Keratinocyte (primary cell): ENCODE results near the gene EXOC4. TPM values are rescaled to one million over a fixed set of nuclear protein-coding genes. Genes with fewer than 3 reads are reported as not detected.

Experiments
- DNase-seq: peaks from one replicate; pipeline ENCODE4 v3.0.0-alpha.2; 2011; ENCODE audit warnings: low read depth, missing footprints, low spot score
- FAIRE-seq: peaks from 2 replicates; lab custom pipeline; 2011; peaks lifted over from hg19 to GRCh38; lab: Jason Lieb, UNC
- H2AFZ ChIP-seq: 2 replicates; pipeline ENCODE4 v1.6.0; 2012; ENCODE audit warnings: low read length, control low read depth, inconsistent platforms; ENCODE audit not compliant: control insufficient read depth
- H3K27ac ChIP-seq: 2 replicates; pipeline ENCODE4 v1.5.1; 2011; ENCODE audit warnings: low read length; ENCODE audit not compliant: control insufficient read depth, insufficient read depth
- H3K27me3 ChIP-seq: 3 replicates; pipeline ENCODE4 v1.6.0; 2011; ENCODE audit warnings: low read length; ENCODE audit not compliant: control insufficient read depth, insufficient read depth; ENCODE audit errors: extremely low read depth
- H3K36me3 ChIP-seq, 2 experiments: 2 replicates in 1 of 2; 3 replicates in 1 of 2; pipeline ENCODE4 v1.5.1; 2011; ENCODE audit warnings: low read length in 2 of 2, mild to moderate bottlenecking in 1 of 2; ENCODE audit not compliant: control insufficient read depth in 2 of 2, insufficient read depth in 2 of 2; ENCODE audit errors: extremely low read depth in 1 of 2
- H3K4me1 ChIP-seq: 3 replicates; pipeline ENCODE4 v1.5.1; 2011; ENCODE audit warnings: low read length; ENCODE audit not compliant: control insufficient read depth, insufficient read depth; ENCODE audit errors: extremely low read depth
- H3K4me2 ChIP-seq: 3 replicates; pipeline ENCODE4 v1.6.0; 2011; ENCODE audit warnings: low read depth, low read length; ENCODE audit not compliant: control insufficient read depth, insufficient read depth; ENCODE audit errors: extremely low read depth
- H3K4me3 ChIP-seq, 3 experiments: fragments of 200-600 bp in 1 of 3; sonication (generic) in 1 of 3; 2 replicates in 2 of 3; 3 replicates in 1 of 3; pipeline ENCODE4 v1.5.1; 2011 to 2016; ENCODE audit warnings: low read length in 3 of 3, mild to moderate bottlenecking in 3 of 3, control low read depth in 2 of 3, inconsistent platforms in 1 of 3, low read depth in 1 of 3, mixed read lengths in 1 of 3, mixed run types in 1 of 3, moderate library complexity in 1 of 3; ENCODE audit not compliant: control insufficient read depth in 2 of 3, insufficient read depth in 2 of 3; ENCODE audit errors: extremely low read depth in 1 of 3
- H3K79me2 ChIP-seq: 2 replicates; pipeline ENCODE4 v1.6.0; 2012; ENCODE audit warnings: low read length; ENCODE audit not compliant: control insufficient read depth, insufficient read depth
- H3K9ac ChIP-seq: 3 replicates; pipeline ENCODE4 v1.6.0; 2011; ENCODE audit warnings: low read length; ENCODE audit not compliant: control insufficient read depth, insufficient read depth; ENCODE audit errors: extremely low read depth
- H3K9me1 ChIP-seq: 3 replicates; pipeline ENCODE4 v1.6.0; 2011; ENCODE audit warnings: low read length; ENCODE audit not compliant: control insufficient read depth, insufficient read depth; ENCODE audit errors: extremely low read depth
- H3K9me3 ChIP-seq: 2 replicates; pipeline ENCODE4 v1.5.1; 2012; ENCODE audit warnings: low read depth, low read length; ENCODE audit not compliant: control insufficient read depth
- H4K20me1 ChIP-seq: 3 replicates; pipeline ENCODE4 v1.6.0; 2011; ENCODE audit warnings: low read length; ENCODE audit not compliant: control insufficient read depth, insufficient read depth; ENCODE audit errors: extremely low read depth
- EZH2 ChIP-seq: IDR thresholded peaks from one replicate; pipeline ENCODE4 v1.6.1; 2012; ENCODE audit warnings: inconsistent platforms, mild to moderate bottlenecking, low read length, moderate library complexity
- dilution Hi-C: fragments of 300-500 bp; cut with MboI; formaldehyde crosslinking; loops from one replicate; pipeline ENCODE4 v1.7.0; 2020; ENCODE audit warnings: low sequenced_read_pairs; ENCODE audit not compliant: extremely low pct_ligation_motif_present
- polyA plus RNA-seq, 5 experiments: library from polyadenylated mRNA; depleted of rRNA in 3 of 5; stranded (reverse) in 3 of 5; stranded (forward) in 1 of 5; unstranded in 1 of 5; fragments of >200 nt; gene quantifications; 1 replicate in 1 of 5; 2 replicates in 3 of 5; 3 replicates in 1 of 5; pipeline versions ENCODE4 v1.2.1 to v1.2.3, GENCODE V29; 2011 to 2012; ENCODE audit warnings: missing spikeins in 2 of 5, low read depth in 1 of 5, low replicate concordance in 1 of 5
- TF ChIP-seq, protein P1 (sequence below), 3 experiments: IDR thresholded peaks in 1 of 3; conservative IDR thresholded peaks in 1 of 3; optimal IDR thresholded peaks in 1 of 3; 2 replicates in 2 of 3; 3 replicates in 1 of 3; pipeline versions ENCODE3 to v1.5.1; 2011; ENCODE audit warnings: low read length in 3 of 3, mild to moderate bottlenecking in 3 of 3, moderate library complexity in 2 of 3, control low read depth in 1 of 3, inconsistent platforms in 1 of 3; ENCODE audit not compliant: insufficient read depth in 2 of 3; ENCODE audit errors: extremely low read depth in 1 of 3

EXOC4 gene
- polyA plus RNA-seq, 1 donor (not counting 4 experiments of a cell fraction or from before 2014, with no cell fraction given): 52.6 TPM

DNA sequence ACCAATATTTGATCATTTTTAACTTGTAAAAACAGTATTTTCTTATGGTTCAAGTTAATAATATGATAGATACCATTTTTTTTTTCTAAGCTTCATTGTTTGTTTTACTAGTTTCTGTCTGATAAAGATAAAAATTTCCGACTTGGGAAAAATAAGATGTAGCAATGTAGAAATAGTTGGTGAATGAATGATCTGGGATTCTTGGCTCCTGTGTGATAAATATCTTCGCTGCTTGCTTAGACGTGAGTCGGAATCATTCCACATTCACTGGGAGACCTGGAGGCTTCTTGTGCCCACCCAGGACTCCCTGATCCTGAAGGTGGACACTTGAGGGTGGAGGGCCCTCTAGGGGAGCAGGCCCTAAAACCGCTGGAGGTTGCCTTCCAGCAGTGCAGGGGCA lies 47.9 kb downstream of the EXOC4 start:
- dilution Hi-C loops: no loop called here
- DNase-seq (no peak), FAIRE-seq (no peak)
- no peaks in the 10 kb centered on the region for H4K20me1 ChIP-seq
- no peaks in the 10 kb centered on the region for H3K4me1 ChIP-seq
- H3K4me3 ChIP-seq: no peak overlapping the region
- TF ChIP-seq, protein P1, sequence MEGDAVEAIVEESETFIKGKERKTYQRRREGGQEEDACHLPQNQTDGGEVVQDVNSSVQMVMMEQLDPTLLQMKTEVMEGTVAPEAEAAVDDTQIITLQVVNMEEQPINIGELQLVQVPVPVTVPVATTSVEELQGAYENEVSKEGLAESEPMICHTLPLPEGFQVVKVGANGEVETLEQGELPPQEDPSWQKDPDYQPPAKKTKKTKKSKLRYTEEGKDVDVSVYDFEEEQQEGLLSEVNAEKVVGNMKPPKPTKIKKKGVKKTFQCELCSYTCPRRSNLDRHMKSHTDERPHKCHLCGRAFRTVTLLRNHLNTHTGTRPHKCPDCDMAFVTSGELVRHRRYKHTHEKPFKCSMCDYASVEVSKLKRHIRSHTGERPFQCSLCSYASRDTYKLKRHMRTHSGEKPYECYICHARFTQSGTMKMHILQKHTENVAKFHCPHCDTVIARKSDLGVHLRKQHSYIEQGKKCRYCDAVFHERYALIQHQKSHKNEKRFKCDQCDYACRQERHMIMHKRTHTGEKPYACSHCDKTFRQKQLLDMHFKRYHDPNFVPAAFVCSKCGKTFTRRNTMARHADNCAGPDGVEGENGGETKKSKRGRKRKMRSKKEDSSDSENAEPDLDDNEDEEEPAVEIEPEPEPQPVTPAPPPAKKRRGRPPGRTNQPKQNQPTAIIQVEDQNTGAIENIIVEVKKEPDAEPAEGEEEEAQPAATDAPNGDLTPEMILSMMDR (optimal IDR thresholded peaks at IDR 0.05 in 1 of 3, IDR thresholded peaks at IDR 0.05 in 1 of 3, conservative IDR thresholded peaks at IDR 0.05 in 1 of 3; ENCODE audit: extremely low read depth in 1 of 3, insufficient read depth in 2 of 3, low read length in 3 of 3): no peak
- TF ChIP-seq EZH2: no peak
- H3K36me3 ChIP-seq: peaks cover 1% of the 10 kb centered on the region in 2 experiments
- no peaks in the 10 kb centered on the region for H3K27me3 ChIP-seq
- no peak overlapping the region for H3K27ac ChIP-seq
- H3K9me1 ChIP-seq: no peaks in the 10 kb centered on the region
- no peak overlapping the region for H3K9ac ChIP-seq
- peaks cover 3% of the 10 kb centered on the region for H3K79me2 ChIP-seq
- H3K4me2 ChIP-seq: no peak overlapping the region
- no peaks in the 10 kb centered on the region for H3K9me3 ChIP-seq
- no peak overlapping the region for H2AFZ ChIP-seq

DNA sequence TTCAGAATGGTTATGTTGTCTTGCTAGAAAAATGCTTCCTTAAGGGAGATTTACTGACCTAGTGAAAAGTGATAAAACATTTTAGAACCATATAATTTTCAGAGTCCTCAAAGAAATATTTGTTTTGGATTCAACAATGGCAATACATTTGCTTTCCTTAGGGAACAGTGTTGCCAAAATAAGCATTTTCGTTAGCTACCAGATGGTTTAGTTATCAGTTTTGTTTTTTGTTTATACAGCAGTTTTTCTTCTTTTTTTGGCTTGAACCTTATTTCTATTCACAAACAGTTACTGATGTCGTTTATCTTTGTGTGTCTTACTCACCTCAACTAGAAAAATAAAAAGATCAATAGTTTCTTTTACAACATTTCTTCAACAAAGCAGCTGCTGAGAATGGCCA lies 48.6 kb downstream of the EXOC4 start:
- Histone ChIP-seq H3K9ac (no peak overlapping the region), H3K36me3 (peaks cover 2 to 5% of the 10 kb centered on the region in 2 experiments), H3K27me3 (no peaks in the 10 kb centered on the region), H3K4me2 (no peak overlapping the region), H4K20me1 (no peaks in the 10 kb centered on the region), H3K9me3 (no peaks in the 10 kb centered on the region), H2AFZ (no peak overlapping the region), H3K27ac (no peak overlapping the region), H3K4me3 (no peak overlapping the region), H3K4me1 (no peaks in the 10 kb centered on the region), H3K79me2 (peaks cover 3% of the 10 kb centered on the region), H3K9me1 (no peaks in the 10 kb centered on the region)
- DNase-seq (no peak), FAIRE-seq (no peak)
- dilution Hi-C loops: no loop called here
- no peak for TF ChIP-seq EZH2
- TF ChIP-seq, protein P1 (optimal IDR thresholded peaks at IDR 0.05 in 1 of 3, IDR thresholded peaks at IDR 0.05 in 1 of 3, conservative IDR thresholded peaks at IDR 0.05 in 1 of 3; ENCODE audit: extremely low read depth in 1 of 3, insufficient read depth in 2 of 3, low read length in 3 of 3): no peak
